ENCODE results near the gene LARGE1. TPM values are rescaled to one million over a fixed set of nuclear protein-coding genes. Genes with fewer than 3 reads are reported as not detected.

The LARGE1 gene
- total and polyA plus RNA-seq, 2 of the 13 experiments (the other 11 are each of a cell fraction or from before 2014, with no cell fraction given) = 8.4 to 11.0 TPM

- TF ChIP-seq YEATS4 (CRISPR knock-in tag; IDR thresholded peaks at IDR 0.05; ENCODE audit: borderline replicate concordance) (peak; percentile 41; the same call in 1 of the 2 replicates), JDP2 (CRISPR knock-in tag; IDR thresholded peaks at IDR 0.05; ENCODE audit: borderline replicate concordance) (no peak), MTF2 (CRISPR knock-in tag; IDR thresholded peaks at IDR 0.05; ENCODE audit: borderline replicate concordance) (no peak), ZNF343 (CRISPR knock-in tag; IDR thresholded peaks at IDR 0.05) (no peak), ZNF792 (CRISPR knock-in tag; IDR thresholded peaks at IDR 0.05) (peak; percentile 59; the same call in 1 of the 2 replicates), MIXL1 (CRISPR knock-in tag; IDR thresholded peaks at IDR 0.05) (0 out of 2 replicates have a peak, but pooled peaks have one; percentile 46), ZNF34 (CRISPR knock-in tag; IDR thresholded peaks at IDR 0.05; ENCODE audit: borderline replicate concordance) (no peak), IKZF4 (CRISPR knock-in tag; IDR thresholded peaks at IDR 0.05; ENCODE audit: borderline replicate concordance, low read depth, not compliant biosample characterization) (no peak), SIX4 (CRISPR knock-in tag; IDR thresholded peaks at IDR 0.05) (peak; percentile 23; the same call in 1 of the 2 replicates), MEIS1 (CRISPR knock-in tag; IDR thresholded peaks at IDR 0.05; ENCODE audit: borderline replicate concordance) (no peak), ZNF484 (CRISPR knock-in tag; IDR thresholded peaks at IDR 0.05; ENCODE audit: borderline replicate concordance, low read depth) (no peak), RCOR2 (CRISPR knock-in tag; IDR thresholded peaks at IDR 0.05) (peak; percentile 84), ISL2 (CRISPR knock-in tag; IDR thresholded peaks at IDR 0.05) (peak; percentile 89), IRX3 (CRISPR knock-in tag; IDR thresholded peaks at IDR 0.05; ENCODE audit: borderline replicate concordance, low read depth) (no peak), ZNF564 (CRISPR knock-in tag; IDR thresholded peaks at IDR 0.05) (no peak), SAP130 (CRISPR knock-in tag; IDR thresholded peaks at IDR 0.05; ENCODE audit: low read depth) (peak; percentile 64), ZNF788 (CRISPR knock-in tag; IDR thresholded peaks at IDR 0.05; ENCODE audit: borderline replicate concordance) (no peak), ZNF790 (CRISPR knock-in tag; IDR thresholded peaks at IDR 0.05; ENCODE audit: borderline replicate concordance) (no peak), ZNF274 (CRISPR knock-in tag; IDR thresholded peaks at IDR 0.05) (no peak), KDM4B (CRISPR knock-in tag; IDR thresholded peaks at IDR 0.05) (no peak)
- TF ChIP-seq, protein P1, sequence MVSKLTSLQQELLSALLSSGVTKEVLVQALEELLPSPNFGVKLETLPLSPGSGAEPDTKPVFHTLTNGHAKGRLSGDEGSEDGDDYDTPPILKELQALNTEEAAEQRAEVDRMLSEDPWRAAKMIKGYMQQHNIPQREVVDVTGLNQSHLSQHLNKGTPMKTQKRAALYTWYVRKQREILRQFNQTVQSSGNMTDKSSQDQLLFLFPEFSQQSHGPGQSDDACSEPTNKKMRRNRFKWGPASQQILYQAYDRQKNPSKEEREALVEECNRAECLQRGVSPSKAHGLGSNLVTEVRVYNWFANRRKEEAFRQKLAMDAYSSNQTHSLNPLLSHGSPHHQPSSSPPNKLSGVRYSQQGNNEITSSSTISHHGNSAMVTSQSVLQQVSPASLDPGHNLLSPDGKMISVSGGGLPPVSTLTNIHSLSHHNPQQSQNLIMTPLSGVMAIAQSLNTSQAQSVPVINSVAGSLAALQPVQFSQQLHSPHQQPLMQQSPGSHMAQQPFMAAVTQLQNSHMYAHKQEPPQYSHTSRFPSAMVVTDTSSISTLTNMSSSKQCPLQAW (CRISPR knock-in tag; IDR thresholded peaks at IDR 0.05) = peak; percentile 78; the same call in 1 of the 2 replicates
- TF ChIP-seq, protein P2, sequence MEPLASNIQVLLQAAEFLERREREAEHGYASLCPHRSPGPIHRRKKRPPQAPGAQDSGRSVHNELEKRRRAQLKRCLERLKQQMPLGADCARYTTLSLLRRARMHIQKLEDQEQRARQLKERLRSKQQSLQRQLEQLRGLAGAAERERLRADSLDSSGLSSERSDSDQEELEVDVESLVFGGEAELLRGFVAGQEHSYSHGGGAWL (CRISPR knock-in tag; IDR thresholded peaks at IDR 0.05) = no peak
- TF ChIP-seq, protein P3, sequence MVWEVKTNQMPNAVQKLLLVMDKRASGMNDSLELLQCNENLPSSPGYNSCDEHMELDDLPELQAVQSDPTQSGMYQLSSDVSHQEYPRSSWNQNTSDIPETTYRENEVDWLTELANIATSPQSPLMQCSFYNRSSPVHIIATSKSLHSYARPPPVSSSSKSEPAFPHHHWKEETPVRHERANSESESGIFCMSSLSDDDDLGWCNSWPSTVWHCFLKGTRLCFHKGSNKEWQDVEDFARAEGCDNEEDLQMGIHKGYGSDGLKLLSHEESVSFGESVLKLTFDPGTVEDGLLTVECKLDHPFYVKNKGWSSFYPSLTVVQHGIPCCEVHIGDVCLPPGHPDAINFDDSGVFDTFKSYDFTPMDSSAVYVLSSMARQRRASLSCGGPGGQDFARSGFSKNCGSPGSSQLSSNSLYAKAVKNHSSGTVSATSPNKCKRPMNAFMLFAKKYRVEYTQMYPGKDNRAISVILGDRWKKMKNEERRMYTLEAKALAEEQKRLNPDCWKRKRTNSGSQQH (CRISPR knock-in tag; IDR thresholded peaks at IDR 0.05; ENCODE audit: low read depth) = no peak
These were observed 648.1 kb downstream of the LARGE1 start (continued) for GRCh38 chr22:33272180-33272579.
